Measurements from ENCODE around the gene TXNRD2. TPM values are rescaled to one million over a fixed set of nuclear protein-coding genes. Genes with fewer than 3 reads are reported as not detected.

Gene TXNRD2
- total RNA-seq, 1 donor from 2014 or later = 33.3 TPM

GRCh38 chr22:19898145-19898544 is 43.5 kb downstream of the TXNRD2 start:
- intact Hi-C loops (cut with DNase I) = no loop called here
- no peak for DNase-seq (ENCODE audit: low spot score)

GRCh38 chr22:19897726-19898125 is 43.9 kb downstream of the TXNRD2 start:
- no peak for DNase-seq (ENCODE audit: low spot score)
- intact Hi-C loops (cut with DNase I) = no loop called here

GRCh38 chr22:19896665-19897355 is 44.8 kb downstream of the TXNRD2 start:
- intact Hi-C loops (cut with DNase I) = no loop called here
- no peak for DNase-seq (ENCODE audit: low spot score)

DNA sequence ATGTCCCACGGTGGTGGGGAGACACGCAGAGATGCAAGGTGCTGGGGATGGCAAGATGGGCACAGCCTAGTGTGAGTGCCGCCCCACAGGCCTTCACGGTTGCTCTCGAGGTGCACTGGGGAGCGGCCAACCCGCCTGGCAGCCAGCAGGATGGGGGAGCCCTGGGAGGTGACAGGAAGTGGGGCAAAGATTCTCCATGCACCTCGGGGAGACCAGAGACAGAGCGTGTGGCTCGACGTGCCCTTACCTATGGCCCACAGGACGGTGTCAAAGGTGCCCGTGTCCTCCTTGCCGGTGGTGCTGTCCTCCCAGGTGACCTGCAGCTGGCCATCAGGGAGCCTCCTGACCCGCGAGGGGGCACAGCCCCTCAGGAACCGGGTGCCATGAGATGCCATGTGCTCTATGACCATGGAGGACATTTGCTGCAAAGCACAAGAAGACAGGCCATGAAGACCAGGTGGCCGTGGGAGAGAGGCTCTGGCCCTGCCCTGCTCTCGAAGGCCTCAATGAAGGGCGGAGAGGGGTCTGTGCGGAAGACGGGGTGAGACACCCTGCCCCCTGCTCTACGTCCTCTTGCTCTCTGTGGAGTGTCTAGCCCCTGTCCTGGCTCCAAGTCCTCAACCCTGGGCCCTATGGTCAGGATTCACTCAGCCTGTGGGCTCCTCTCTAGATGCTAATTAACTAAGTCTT is 46.3 kb downstream of the TXNRD2 start:
- DNase-seq (ENCODE audit: low spot score) = no peak
- intact Hi-C loops (cut with DNase I) = no loop called here

- no peak for DNase-seq (ENCODE audit: low spot score)
- intact Hi-C loops (cut with DNase I) = no loop called here
Measured at GRCh38 chr22:19893363-19893762, 48.3 kb downstream of the TXNRD2 start.

DNA sequence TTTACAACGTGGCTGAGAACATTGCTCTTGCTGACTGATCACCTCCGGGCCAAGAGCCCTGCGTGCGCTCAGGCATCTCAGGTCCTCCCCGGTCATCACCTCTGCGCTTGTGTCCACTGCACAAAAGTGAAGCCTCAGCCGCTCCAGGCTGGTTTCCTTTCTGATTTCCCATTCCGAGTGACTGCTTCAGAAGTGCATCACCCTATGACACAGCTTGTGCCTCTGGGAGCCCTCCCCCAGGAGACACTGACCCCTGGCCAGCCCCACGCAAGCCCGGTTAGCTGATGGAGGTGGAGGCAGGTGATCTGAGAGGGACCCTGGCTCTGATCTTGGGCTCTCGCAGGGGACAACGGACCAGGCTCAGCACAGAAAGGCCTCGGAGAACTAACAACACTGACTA is 48.7 kb downstream of the TXNRD2 start:
- intact Hi-C loops (cut with DNase I) = no loop called here
- no peak for DNase-seq (ENCODE audit: low spot score)

GRCh38 chr22:19892257-19892879 is 49.2 kb downstream of the TXNRD2 start:
- intact Hi-C loops (cut with DNase I) = no loop called here
- no peak for DNase-seq (ENCODE audit: low spot score)

DNA sequence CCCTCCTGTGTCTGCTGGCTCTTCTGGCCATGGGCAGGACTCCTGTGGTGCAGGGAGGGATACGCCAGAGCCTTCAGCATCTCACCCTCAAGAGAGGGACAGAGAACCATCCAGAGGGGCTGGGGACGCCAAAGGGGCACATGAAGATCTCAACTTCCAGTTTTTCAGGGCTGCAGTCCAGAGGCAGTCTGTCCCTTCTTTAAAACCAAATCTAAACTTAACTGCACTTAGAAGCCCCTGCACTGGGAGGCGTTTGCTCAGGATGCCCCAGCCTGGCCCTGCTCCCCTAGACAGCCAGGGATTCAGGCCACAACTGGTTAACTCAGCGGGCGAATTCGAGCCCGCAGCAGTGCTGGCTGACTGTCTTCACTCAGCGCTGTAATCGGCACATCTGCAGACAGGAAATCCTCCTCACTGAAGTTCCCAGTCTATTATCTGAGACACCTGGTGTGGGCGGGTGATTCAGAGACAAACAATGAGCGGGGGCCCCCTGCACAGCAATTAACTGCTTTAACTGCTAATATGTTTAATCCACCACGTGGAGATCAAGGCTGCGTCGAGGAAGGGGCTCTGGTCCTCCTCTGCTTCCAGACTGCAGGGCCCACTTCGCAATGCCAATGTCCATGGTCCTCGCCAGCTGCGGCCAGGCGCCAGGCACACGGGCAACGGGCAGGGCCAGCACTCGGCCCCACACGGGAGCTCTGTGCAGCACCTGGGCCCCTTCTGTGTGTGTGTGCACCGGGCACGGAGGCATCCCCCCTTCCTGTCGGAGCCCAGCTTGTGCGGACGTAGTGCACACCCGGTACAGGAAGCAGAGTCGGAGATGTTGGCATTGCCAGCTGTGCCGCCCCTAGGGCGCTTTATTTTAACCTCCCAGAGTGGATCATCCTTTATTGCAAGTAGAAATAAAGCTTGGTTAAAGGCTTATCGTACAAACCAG is 50.0 kb downstream of the TXNRD2 start:
- intact Hi-C loops (cut with DNase I) = no loop called here
- no peak for DNase-seq (ENCODE audit: low spot score)

GRCh38 chr22:19890502-19891316 is 50.9 kb downstream of the TXNRD2 start:
- no peak for DNase-seq (ENCODE audit: low spot score)
- intact Hi-C loops (cut with DNase I) = no loop called here

DNA sequence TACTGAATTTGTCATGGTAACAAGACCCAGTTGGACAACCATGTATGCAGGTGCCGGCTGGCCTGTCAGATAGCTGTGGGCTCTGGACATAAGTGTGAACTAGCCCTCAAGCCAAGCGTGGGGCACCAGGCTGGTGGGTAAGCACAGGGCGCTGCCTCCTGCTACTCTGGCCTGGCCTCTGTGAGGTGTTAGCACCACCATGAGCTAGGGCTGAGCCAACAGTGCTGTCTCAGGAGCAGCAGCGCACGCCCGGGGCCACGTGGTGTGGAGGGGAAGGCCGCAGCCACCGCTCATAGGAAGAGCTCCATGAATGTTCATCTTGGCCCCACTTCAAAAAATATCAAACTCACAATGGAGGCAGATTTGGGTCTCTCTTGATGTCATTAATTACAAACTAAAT is 51.7 kb downstream of the TXNRD2 start:
- no peak for DNase-seq (ENCODE audit: low spot score)
- intact Hi-C loops (cut with DNase I) = no loop called here

- intact Hi-C loops (cut with DNase I) = no loop called here
- no peak for DNase-seq (ENCODE audit: low spot score)
Measured at GRCh38 chr22:19888131-19888746, 53.4 kb downstream of the TXNRD2 start.

DNA sequence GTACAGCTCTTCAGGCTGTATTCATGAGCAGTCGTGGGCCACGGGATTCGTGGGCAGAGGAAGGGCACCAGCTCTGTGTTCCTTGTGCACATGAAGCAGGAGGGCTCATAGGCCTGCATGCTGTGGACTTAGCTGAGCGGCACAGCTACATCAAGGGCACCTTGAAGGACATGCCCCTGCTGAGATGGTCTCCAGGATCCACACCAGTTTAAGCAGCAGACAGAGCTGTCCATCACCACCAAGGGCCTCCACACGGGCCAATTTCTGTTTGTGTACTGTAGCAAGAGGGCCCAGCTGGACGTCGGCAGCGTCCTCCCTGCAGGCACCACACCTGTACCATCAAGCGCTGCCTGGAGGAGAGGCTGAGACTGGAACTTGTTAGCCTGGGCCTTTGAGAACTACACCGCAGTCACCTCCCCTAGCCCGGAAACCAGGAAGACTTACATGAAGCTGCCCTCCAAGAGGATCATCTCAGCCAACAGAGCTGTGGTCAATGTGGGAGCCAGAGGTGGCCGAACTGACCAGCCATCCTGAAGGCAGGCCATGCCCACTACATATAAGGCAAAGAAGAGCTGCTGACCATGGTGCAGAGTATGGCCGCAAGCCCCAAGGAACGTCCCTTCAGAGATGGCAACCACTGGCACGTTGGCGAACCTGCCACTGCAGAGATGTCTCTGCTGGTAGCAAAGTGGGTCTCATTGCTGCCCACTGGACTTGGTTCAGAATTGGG is 54.2 kb downstream of the TXNRD2 start:
- intact Hi-C loops (cut with DNase I) = no loop called here

DNA sequence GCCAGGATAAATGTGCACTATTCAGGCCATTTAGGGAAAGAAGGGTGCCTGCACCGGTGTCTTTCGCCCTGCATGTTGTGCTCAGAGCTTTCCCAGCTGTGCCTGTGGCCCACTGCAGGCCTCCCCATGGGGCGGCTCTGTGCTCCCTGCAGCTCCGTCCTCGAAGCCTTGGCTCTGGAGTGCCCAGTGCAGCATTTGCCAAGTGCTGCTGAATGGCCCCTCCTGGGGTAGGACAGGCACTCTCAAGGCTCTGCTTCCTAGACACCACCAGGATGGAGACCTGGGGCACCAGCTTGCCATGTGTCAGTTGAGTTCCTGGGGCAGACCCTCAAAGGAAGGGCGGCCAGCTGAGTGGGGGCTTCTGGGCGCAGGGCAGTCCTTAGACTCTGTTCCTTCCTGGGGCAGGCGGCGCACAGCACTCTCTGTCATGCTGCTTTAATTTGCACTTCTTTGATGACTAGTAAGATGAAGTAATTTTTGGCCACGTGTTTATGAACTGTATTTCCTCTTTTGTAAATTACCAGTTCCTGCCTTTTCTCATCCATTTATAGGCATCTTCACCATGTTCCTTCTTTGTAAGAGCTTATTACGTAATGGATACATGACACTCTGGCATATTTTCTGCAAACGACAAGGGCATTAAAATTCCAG is 54.9 kb downstream of the TXNRD2 start:
- intact Hi-C loops (cut with DNase I) = no loop called here
- DNase-seq (ENCODE audit: low spot score) = peak; percentile 80

More for the DNA sequence above, 54.2 kb downstream of the TXNRD2 start:
- peak; percentile 67 for DNase-seq (ENCODE audit: low spot score)

DNA sequence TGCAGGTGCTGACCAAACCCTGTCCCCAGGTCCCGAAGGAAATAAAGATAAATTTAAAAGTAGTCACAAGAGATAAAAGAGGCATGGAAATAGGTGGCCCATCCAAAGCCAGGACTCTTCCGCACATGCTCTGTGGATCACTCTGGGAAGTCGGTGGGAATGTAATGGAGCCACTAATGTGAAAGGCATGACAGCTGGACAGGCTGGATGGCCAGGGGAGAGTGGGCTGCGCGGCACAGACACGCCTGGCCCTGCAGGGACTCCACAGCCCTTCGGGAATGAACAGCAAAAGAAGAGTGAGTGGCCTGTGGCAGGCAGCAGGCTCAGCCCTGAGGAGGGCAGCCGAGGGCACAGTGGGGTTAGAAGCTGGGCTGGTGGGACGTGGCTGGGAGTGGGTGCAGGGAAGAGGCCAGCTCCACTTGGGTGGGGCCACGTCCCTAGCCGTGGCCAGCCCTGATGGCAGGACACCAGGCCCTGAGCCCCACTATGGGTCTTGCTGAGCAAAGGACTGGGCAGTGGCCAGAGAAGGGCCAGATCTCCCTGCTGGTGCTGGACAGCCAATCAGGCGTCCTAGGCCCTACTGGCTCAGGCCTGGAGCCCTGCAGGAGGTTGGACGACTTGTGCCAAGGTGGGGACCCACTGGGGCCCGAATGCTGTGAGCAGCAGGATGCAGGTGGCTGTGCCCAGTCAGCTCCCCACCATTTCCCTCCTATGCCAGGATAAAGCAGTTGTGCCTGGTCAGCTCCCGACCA is 55.6 kb downstream of the TXNRD2 start:
- peak; percentile 64 for DNase-seq (ENCODE audit: low spot score)
- intact Hi-C loops (cut with DNase I) = no loop called here

DNA sequence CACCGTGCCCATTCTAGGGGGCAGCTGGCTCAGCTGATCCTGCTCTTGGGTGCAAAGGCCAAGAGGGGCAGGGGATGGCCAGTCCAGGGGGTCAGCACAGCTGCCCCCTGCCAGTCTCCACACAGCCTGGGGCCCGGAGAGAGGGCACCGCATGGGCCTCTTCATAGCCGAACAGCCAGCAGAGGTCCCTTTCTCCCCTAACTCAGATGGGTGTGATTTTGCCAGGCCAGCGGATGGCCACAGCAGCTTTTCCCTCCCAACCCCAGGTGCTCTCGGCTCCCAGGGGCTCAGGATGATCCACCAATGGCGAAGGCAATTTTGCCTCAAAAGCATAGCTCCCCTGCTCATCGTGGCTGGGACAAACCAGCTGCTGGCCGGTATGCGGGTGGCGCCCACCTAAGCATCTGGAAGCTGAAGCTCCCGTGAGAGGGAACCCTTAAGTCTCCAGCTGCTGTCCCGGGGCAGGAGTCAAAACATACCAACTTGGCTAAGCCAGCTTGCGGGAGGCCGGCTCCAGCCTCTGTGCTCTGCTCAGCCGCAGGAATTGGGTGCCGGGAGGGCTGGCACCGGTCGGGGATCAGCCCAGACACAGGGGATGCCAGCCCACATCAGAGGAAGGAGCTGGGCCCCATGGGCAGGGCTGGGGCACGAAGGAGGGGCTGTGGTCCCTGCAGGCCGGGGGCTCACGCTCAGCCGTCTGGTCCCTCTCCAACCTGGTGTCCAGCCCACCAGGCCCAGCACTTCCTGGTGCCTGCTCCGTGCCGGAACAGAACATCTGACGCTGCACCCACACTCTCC is 56.5 kb downstream of the TXNRD2 start:
- intact Hi-C loops (cut with DNase I) = no loop called here
- DNase-seq (ENCODE audit: low spot score) = peak; percentile 54

All from cardiac septum (tissue), 1 donor.